Ectodermal cell (in vitro differentiated cells): Measurements from ENCODE around the gene EPOP.

Source experiments
- H3K27ac ChIP-seq: 2 replicates; pipeline ENCODE4 v1.7.0; 2013; ENCODE audit warnings: mild to moderate bottlenecking, low read depth, low read length; ENCODE audit not compliant: insufficient read depth, poor library complexity, severe bottlenecking
- H3K27me3 ChIP-seq: 2 replicates; pipeline ENCODE4 v1.7.0; 2013; ENCODE audit warnings: mild to moderate bottlenecking, low read length; ENCODE audit not compliant: insufficient read depth, control insufficient read depth, poor library complexity, severe bottlenecking
- H3K36me3 ChIP-seq: one replicate; pipeline ENCODE4 v1.7.0; 2013; ENCODE audit warnings: low read length; ENCODE audit not compliant: control insufficient read depth, insufficient read depth
- H3K4me1 ChIP-seq: one replicate; pipeline ENCODE4 v1.7.0; 2013; ENCODE audit warnings: low read length; ENCODE audit not compliant: control insufficient read depth, insufficient read depth
- H3K4me3 ChIP-seq: 2 replicates; pipeline ENCODE4 v1.7.0; 2013; ENCODE audit warnings: low read depth, low read length, control low read depth; ENCODE audit not compliant: insufficient read depth
- H3K9me3 ChIP-seq: 2 replicates; pipeline ENCODE4 v1.7.0; 2013; ENCODE audit warnings: mild to moderate bottlenecking, low read length, moderate library complexity; ENCODE audit not compliant: control insufficient read depth
- WGBS, 2 experiments: methylation state at CpG; one replicate each; pipeline ENCODE4 v1.1.7; 2013; ENCODE audit warnings: missing lambda C conversion rate in 2 of 2; 5-methylcytosine and 5-hydroxymethylcytosine counted together

EPOP gene

DNA sequence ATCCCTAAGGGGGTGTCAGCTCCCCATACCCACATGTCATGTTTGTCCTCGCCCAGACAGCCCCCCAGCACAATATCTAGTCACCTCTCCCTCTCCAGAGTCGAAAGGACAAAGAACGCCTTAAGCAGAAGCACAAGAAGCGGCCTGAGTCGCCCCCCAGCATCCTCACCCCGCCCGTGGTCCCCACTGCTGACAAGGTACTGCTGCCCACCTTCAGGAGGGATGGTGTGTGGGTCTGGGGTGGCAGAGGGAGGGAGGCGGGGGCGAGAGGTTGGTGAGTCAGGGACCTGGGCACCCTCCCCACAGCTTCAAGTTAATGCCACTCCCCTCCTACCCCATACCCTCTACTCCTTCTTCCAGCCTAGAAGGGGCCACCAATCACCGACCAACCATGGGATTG lies 37.8 kb upstream of the EPOP start:
- Histone ChIP-seq H3K36me3 (peaks cover 9% of the 10 kb centered on the region), H3K27ac (no peak overlapping the region), H3K4me3 (no peak overlapping the region), H3K27me3 (no peaks in the 10 kb centered on the region), H3K9me3 (no peaks in the 10 kb centered on the region), H3K4me1 (peaks cover under 1% of the 10 kb centered on the region)
- 95 to 96% methylated on average over 9 to 10 of the region's 10 CpGs for WGBS, 2 experiments

- Histone ChIP-seq H3K4me1 (peaks cover 6% of the 10 kb centered on the region), H3K9me3 (no peaks in the 10 kb centered on the region), H3K36me3 (peaks cover 3% of the 10 kb centered on the region), H3K27ac (no peak overlapping the region), H3K4me3 (no peak overlapping the region), H3K27me3 (no peaks in the 10 kb centered on the region)
- 91% methylated on average over 26 of the region's 26 CpGs for WGBS, 2 experiments
Observed at GRCh38 chr17:38711792-38712571, 37.2 kb upstream of the EPOP start.

- peaks cover 3% of the 10 kb centered on the region for H3K36me3 ChIP-seq
- WGBS, 2 experiments: 89% methylated on average over 5 of the region's 5 CpGs
Observed at GRCh38 chr17:38710985-38711384, 36.2 kb upstream of the EPOP start.

GRCh38 chr17:38710604-38710962 lies 35.8 kb upstream of the EPOP start:
- H3K27me3 ChIP-seq: peaks cover 14% of the 10 kb centered on the region
- H3K36me3 ChIP-seq: peaks cover 3% of the 10 kb centered on the region
- peaks cover 17% of the 10 kb centered on the region for H3K4me1 ChIP-seq
- 94 to 98% methylated on average over 3 of the region's 3 CpGs for WGBS, 2 experiments
- no peak overlapping the region for H3K4me3 ChIP-seq
- H3K27ac ChIP-seq: no peak overlapping the region
- no peaks in the 10 kb centered on the region for H3K9me3 ChIP-seq

More at GRCh38 chr17:38710985-38711384, 36.2 kb upstream of the EPOP start:
- H3K9me3 ChIP-seq: no peaks in the 10 kb centered on the region
- no peak overlapping the region for H3K4me3 ChIP-seq
- peaks cover 16% of the 10 kb centered on the region for H3K4me1 ChIP-seq
- no peak overlapping the region for H3K27ac ChIP-seq
- H3K27me3 ChIP-seq: peaks cover 10% of the 10 kb centered on the region

- WGBS, 2 experiments: 79 to 84% methylated on average over 13 of the region's 13 CpGs
- Histone ChIP-seq H3K4me3 (no peak overlapping the region), H3K36me3 (peaks cover 3% of the 10 kb centered on the region)
Observed at GRCh38 chr17:38709864-38710603, 35.3 kb upstream of the EPOP start.

DNA sequence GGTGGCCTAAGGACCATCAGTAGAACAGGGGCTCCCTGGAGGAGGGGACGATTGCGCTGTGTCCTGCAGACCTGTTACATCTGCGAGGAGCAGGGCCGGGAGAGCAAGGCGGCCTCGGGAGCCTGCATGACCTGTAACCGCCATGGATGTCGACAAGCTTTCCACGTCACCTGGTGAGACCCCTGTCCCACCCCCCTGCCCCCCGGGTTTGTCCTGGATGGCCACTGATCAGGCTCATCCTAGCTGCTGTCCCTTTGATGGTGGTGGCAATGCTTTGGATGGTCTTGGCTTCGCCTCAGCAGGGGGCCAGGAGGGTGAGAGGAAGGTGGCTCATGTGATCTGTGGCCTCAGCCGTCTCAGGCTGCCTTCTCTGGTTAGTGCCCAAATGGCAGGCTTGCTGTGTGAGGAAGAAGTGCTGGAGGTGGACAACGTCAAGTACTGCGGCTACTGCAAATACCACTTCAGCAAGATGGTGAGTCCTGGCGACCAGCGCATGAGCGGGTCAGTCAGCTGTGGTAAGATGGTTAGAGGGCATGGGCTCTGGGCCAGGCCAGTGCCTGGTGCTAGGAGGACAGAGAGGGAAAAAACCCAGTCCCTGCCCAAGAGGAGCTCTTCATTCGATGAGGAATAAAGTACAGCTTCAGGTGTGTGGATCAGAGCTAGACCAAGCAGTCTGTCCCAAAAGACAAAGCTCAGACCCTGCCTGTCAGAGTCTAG lies 34.5 kb upstream of the EPOP start:
- WGBS, 2 experiments: 93 to 94% methylated on average over 18 of the region's 18 CpGs

More at GRCh38 chr17:38709864-38710603, 35.3 kb upstream of the EPOP start:
- Histone ChIP-seq H3K4me1 (peaks cover 17% of the 10 kb centered on the region), H3K27me3 (peaks cover 14% of the 10 kb centered on the region), H3K27ac (no peak overlapping the region), H3K9me3 (no peaks in the 10 kb centered on the region)

GRCh38 chr17:38707678-38708351 lies 33.1 kb upstream of the EPOP start:
- peaks cover 3% of the 10 kb centered on the region for H3K36me3 ChIP-seq
- H3K9me3 ChIP-seq: no peaks in the 10 kb centered on the region
- no peak overlapping the region for H3K4me3 ChIP-seq
- H3K27ac ChIP-seq: no peak overlapping the region
- H3K27me3 ChIP-seq: peaks cover 35% of the 10 kb centered on the region
- peaks cover 23% of the 10 kb centered on the region for H3K4me1 ChIP-seq
- 82 to 86% methylated on average over 21 of the region's 21 CpGs for WGBS, 2 experiments

More for the DNA sequence above, 34.5 kb upstream of the EPOP start:
- Histone ChIP-seq H3K36me3 (peaks cover 3% of the 10 kb centered on the region), H3K27me3 (peaks cover 20% of the 10 kb centered on the region), H3K9me3 (no peaks in the 10 kb centered on the region), H3K4me1 (peaks cover 17% of the 10 kb centered on the region), H3K4me3 (no peak overlapping the region), H3K27ac (no peak overlapping the region)

- Histone ChIP-seq H3K4me3 (peak overlapping the region; percentile 60), H3K36me3 (no peaks in the 10 kb centered on the region), H3K9me3 (no peaks in the 10 kb centered on the region), H3K27me3 (peaks cover 46% of the 10 kb centered on the region), H3K27ac (no peak overlapping the region), H3K4me1 (peaks cover 26% of the 10 kb centered on the region)
- WGBS, 2 experiments: 12 to 14% methylated on average over 19 of the region's 20 CpGs
Observed at GRCh38 chr17:38706505-38707216, 31.9 kb upstream of the EPOP start.

- peaks cover 26% of the 10 kb centered on the region for H3K4me1 ChIP-seq
- H3K36me3 ChIP-seq: no peaks in the 10 kb centered on the region
- H3K9me3 ChIP-seq: no peaks in the 10 kb centered on the region
- peak overlapping the region; percentile 60 for H3K4me3 ChIP-seq
- peaks cover 53% of the 10 kb centered on the region for H3K27me3 ChIP-seq
- WGBS, 2 experiments: 0 to 1% methylated on average over 38 of the region's 38 CpGs
- H3K27ac ChIP-seq: no peak overlapping the region
Observed at GRCh38 chr17:38705803-38706504, 31.2 kb upstream of the EPOP start.
